ENCODE data around the gene DAPK1.

GRCh38 chr9:87577746-87578145 is 80.1 kb downstream of the DAPK1 start:
- TF ChIP-seq CTCF (IDR thresholded peaks at IDR 0.05) (no peak), POLR2A (IDR thresholded peaks at IDR 0.05) (no peak)

All from adrenal gland (tissue), 5 donors.